AG04449 (cell line): Measurements from ENCODE around the gene UQCRH.
A peak's percentile ranks its signal among the peaks of the same experiment; 100 is the strongest.
"Not testable (repeated sequence)": the region's sequence is repeated elsewhere in the genome, so short reads cannot be mapped to it uniquely, and the experiment has no call there.

Experiments used
- CTCF ChIA-PET: fragments of 350-600 bp; formaldehyde crosslinking; extraction: SDS; loops from one replicate; lab custom pipeline; 2021; ENCODE audit warnings: antibody characterized with exemption; lab: Yijun Ruan, JAX
- POLR2A ChIA-PET: fragments of 400-600, 350-600 bp; formaldehyde crosslinking; extraction: SDS; loops from one replicate; lab custom pipeline; 2020; ENCODE audit warnings: antibody characterized with exemption, inconsistent platforms; lab: Yijun Ruan, JAX
- DNase-seq: peaks from one replicate; pipeline ENCODE4 v3.0.0-alpha.2; 2010; ENCODE audit warnings: low read depth, low spot score
- H3K4me3 ChIP-seq: 2 replicates; pipeline ENCODE4 v1.5.1; 2011; ENCODE audit warnings: low read depth, mild to moderate bottlenecking, control low read depth, low read length
- CTCF ChIP-seq: IDR thresholded peaks from one replicate; pipeline ENCODE4 v1.5.1; 2011; ENCODE audit warnings: mild to moderate bottlenecking, moderate library complexity, low read length, control low read depth, inconsistent platforms; ENCODE audit not compliant: insufficient read depth; ENCODE audit errors: missing control alignments

The UQCRH gene

GRCh38 chr1:46345281-46345680, 41.8 kb downstream of the UQCRH start:
- no peak for DNase-seq
- POLR2A ChIA-PET = interaction anchor here (0.7 kb wide), 1 partner anchor 64 kb away, joined by 3 read pairs; no protein-coding TSS in a partner anchor
- CTCF ChIA-PET = interaction anchor here (1.6 to 9.7 kb wide), 4 partner anchors 10 to 121 kb away, joined by 3 to 96 read pairs (median 50); partner anchors contain the start of gene RAD54L
- H3K4me3 ChIP-seq = no peak overlapping the region
- TF ChIP-seq CTCF = no peak

- ChIA-PET POLR2A (no interaction called here), CTCF (interaction anchor here (0.9 to 1.2 kb wide), 2 partner anchors 11 to 12 kb away, joined by 3 to 14 read pairs; partner anchors contain the start of gene NSUN4)
- H3K4me3 ChIP-seq = no peak overlapping the region
- DNase-seq = no peak
- no peak for TF ChIP-seq CTCF
Observed at GRCh38 chr1:46352363-46352762, 48.9 kb downstream of the UQCRH start.

- DNase-seq, POLR2A ChIA-PET: not testable (repeated sequence)
- CTCF ChIA-PET = interaction anchor here (1.6 to 4.3 kb wide), 2 partner anchors 9 to 14 kb away, joined by 7 to 25 read pairs; no protein-coding TSS in a partner anchor
Observed at GRCh38 chr1:46355920-46356319, 52.4 kb downstream of the UQCRH start.

GRCh38 chr1:46362158-46362557, 58.7 kb downstream of the UQCRH start:
- TF ChIP-seq CTCF = no peak
- H3K4me3 ChIP-seq = no peak overlapping the region
- POLR2A ChIA-PET = no interaction called here
- CTCF ChIA-PET = interaction anchor here (1.2 to 2.4 kb wide), 3 partner anchors 12 to 44 kb away, joined by 3 to 20 read pairs (median 3); no protein-coding TSS in a partner anchor
- no peak for DNase-seq

More at GRCh38 chr1:46355920-46356319, 52.4 kb downstream of the UQCRH start:
- H3K4me3 ChIP-seq = not testable (repeated sequence)

GRCh38 chr1:46363121-46363520, 59.6 kb downstream of the UQCRH start:
- TF ChIP-seq CTCF = no peak
- CTCF ChIA-PET = no interaction called here
- no peak overlapping the region for H3K4me3 ChIP-seq
- POLR2A ChIA-PET = no interaction called here
- DNase-seq = no peak

- ChIA-PET POLR2A (no interaction called here), CTCF (interaction anchor here (0.6 to 0.9 kb wide), 3 partner anchors 12 to 53 kb away, joined by 3 to 4 read pairs (median 3); no protein-coding TSS in a partner anchor)
- no peak overlapping the region for H3K4me3 ChIP-seq
- TF ChIP-seq CTCF = no peak
- DNase-seq = peak; percentile 21
Observed at GRCh38 chr1:46364612-46365011, 61.1 kb downstream of the UQCRH start.

GRCh38 chr1:46365796-46366195, 62.3 kb downstream of the UQCRH start:
- H3K4me3 ChIP-seq, POLR2A ChIA-PET, DNase-seq: not testable (repeated sequence)
- CTCF ChIA-PET = interaction anchor here (1.0 to 2.0 kb wide), 4 partner anchors 8 to 25 kb away, joined by 3 to 8 read pairs (median 4); partner anchors contain the start of gene NSUN4
